Measurements from ENCODE around the gene CALML6.

The CALML6 gene

DNA sequence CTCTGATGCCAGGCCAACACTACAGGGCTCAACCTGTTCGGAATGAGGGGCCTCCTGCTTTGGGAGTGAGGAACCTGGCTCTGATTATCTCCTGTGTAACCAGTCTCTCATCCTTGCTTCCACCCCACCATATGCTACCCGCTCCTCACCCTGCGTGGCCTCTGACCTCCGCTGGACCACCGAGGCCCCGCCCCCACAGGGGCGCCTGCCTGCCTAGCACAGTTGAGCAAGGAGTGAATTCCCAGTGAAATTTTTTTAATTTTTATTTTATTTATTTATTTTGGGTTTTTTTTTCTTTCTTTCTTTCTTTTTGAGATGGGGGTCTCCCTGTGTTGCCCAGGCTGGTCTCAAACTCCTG lies 22.3 kb upstream of the CALML6 start:
- no peak for DNase-seq

DNA sequence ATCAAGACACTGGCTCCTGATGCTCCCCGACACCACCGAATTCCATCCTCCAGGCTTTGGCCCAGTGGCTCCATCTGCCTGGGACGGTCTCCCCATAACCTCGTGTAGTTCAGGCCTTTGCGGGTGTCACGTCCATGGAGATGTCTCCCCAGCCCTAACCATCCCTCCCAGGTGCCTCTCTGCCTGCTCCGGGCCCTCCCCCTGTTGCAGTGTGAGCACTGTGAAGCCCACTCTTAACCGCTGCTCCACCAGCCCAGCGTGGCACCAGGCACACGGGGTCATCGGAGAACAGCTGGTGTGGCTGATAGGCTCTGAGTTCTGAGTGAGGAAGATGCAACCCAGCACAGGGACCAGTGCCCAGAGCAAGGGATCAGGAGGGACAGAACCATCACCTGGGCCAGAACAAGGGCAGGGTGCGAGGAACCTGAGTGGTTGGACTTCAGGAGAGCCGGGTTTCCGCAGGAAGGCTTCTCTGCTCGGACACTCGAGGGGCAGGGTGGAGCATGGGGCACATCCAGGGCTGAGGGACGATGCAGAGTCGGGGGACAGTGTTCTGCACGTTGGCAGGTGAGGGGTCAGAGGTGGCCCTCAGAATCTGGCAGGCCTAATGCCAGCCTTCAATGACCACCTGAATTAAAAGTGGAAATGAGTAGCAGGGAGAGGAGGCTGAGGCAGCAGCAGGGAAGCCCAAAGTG lies 21.6 kb upstream of the CALML6 start:
- no peak for DNase-seq

DNA sequence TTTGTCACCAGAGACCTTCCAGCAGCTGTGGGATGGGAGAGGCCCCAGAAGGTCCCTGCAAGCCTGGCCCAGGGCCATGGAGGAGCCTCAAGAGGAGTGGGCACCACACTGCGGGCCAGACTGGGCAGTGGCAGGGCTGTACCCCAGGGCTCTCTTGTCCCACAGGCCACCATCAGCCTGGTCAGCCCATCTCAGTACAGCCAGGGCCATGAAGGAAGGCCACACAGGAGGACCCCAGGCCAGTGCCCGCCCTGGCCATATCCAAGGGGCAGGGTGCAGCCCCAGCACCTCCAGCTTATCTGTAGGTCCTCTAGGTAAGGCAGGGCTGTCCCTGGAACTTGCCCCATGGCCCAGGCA lies 21.1 kb upstream of the CALML6 start:
- no peak for DNase-seq

DNA sequence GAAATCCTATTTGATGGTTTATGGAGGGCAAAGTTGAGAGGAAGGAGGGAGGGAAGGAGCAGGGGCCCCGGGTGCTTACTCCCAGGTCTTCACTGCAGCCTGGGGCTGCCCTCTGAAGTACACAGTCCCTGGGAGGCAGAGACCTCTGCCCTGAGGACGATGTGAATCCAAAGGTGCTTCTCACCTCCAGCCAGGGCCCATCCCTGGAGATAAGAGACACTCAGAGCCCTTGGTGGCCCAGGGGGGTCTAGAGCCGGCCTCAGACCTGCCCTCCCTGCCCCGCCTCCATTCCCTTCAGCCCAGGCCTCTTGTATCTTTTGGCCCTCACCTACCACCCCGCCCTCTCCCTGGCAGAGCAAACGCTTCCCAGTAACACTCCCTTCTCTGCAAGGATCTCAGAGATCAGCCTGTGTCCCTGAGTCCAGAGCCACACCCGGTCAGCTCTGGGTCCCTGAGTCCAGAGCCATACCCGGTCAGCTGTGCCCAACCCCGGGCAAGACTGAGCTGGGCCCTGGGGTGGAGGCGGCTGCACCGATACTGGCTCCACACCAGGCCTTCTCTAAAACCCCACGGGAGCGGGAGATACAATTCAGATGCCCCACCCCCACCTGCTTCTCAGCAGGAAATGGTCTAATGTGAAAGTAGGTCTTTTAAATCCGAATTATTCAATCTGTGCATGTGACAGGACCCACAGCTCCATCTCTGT lies 20.6 kb upstream of the CALML6 start:
- DNase-seq: no peak

DNA sequence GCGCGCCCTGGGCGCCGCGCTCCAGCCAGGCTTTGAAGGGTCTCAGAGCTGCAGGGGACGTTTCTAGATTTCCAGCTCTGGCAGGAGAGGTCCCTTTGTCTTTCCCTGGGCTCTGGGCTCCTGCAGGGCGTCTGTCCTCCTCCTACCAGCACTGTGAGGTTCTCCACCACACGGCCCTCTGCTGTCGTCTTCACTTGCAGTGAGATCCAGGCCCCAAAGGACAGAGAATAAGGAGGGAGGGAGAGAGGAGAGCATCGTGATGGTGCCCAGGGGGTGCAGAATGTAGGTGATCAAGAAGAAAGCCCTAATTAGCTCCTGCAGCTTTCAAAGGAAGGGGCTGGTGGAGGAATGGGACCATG lies 20.0 kb upstream of the CALML6 start:
- no peak for DNase-seq

DNA sequence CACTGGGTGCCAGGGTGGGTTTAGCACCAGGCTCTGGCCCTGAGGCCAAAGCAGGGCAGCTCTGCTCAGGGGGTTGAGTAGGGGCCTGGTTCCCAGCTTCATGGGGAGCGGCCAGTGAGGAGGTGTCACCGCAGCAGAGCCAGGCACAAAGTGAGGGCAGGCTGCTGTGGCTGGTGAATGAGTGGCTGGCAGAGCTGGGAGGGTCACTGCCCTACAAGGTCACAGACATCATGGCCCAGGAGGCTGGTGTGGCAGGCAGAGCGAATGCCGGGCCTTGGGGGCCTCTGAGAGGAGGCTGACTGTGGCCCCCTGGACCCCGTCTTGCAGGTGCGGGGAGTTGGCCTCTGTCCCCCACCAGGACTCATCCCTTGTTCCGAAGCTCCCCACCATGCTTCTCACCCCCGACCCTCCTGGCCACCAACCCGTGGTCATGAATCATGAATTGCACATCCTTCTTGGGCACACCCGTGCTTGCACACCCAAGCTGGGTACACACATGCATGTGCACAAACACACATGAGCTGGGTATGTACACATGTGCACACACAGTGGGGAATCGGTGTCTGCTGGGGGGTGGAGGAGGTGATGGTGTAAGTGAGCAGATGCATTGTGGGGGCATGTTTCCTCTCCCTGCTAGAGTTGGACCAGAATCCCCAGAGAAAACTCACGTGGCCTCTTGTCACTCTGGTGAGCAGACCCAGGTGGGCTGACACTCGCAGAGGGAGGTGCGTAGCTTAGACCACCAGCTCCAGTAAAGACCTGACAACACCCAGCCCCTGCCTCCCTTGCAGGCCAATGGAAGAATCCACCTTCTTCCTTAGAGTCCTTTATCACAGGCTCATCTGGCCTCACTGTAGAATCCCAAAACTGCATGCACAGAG lies 19.4 kb upstream of the CALML6 start:
- no peak for DNase-seq

DNA sequence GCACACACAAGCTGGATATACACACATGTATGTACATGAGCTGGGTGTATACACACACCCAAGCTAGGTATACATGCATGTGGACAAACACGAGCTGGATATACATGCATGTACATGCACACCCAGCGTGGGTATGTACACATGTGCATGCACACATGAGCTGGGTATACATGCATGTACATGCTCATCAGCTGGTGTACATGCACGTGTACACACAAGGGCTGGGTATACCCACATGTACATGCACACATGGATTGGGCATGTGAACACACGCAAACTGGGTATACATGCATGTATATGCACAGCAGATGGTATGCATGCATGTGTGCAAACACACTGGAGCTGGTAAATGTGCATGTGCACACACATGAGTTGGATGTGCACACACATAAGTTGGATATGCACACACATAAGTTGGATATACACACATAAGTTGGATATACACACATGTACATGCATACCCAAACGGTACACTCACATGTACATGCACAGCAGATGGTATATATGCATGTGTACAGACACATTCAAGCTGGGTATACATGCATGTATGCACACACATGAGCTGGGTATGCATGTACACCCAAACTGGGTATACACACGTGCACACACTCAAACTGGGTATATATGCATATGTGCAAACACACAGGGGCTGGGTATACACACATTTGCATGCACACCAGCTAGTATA lies 16.7 kb upstream of the CALML6 start:
- no peak for DNase-seq

DNA sequence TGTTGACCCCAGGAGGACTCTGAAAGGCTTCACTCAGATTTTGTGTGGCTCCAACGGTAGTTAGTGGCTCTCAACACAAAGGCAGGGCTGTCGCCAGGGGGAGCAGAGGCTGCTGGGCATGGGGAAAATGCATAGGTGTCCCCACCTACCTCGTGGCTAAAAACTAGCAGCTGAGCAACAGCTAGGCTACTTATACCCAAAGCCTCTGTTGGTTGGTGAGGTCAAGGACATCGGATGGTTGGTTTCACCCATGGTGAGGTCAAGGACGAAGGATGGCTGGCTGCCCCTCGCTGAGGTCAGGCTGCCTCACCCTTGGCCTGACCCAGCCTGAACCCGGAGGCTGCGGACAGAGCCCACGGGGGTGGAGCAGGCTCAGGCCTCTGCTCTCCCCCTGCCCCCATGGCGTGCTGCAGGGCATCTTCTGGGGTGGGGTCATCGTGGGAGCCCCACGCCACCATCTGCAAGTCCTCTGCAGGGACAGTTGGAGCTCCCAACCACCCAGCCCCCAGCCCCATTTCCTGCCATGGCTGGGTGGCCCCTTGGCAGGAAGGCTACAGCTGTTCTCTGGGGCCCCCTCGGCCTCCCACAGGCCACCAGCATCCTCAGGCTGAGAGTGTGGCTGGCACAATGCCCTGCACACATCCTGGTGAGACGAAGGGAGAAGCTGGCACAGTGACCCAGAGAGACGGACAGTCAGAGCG lies 15.6 kb upstream of the CALML6 start:
- no peak for DNase-seq

DNA sequence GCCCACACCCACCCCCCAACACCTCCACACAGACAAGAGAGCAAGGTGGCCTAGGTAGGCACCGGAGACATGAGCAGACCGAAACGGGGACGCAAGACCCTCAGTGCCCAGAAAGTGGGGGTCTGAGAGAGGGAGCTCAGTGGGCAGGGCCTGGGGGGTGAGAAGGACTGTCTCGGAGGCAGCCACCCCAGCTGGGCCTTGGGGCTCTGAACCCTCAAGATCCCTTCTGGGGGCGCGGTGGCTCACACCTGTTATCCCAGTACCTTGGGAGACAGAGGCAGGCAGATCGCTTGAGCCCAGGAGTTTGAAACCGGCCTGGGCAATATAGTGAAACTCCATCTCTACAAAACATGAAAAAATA lies 15.1 kb upstream of the CALML6 start:
- no peak for DNase-seq

DNA sequence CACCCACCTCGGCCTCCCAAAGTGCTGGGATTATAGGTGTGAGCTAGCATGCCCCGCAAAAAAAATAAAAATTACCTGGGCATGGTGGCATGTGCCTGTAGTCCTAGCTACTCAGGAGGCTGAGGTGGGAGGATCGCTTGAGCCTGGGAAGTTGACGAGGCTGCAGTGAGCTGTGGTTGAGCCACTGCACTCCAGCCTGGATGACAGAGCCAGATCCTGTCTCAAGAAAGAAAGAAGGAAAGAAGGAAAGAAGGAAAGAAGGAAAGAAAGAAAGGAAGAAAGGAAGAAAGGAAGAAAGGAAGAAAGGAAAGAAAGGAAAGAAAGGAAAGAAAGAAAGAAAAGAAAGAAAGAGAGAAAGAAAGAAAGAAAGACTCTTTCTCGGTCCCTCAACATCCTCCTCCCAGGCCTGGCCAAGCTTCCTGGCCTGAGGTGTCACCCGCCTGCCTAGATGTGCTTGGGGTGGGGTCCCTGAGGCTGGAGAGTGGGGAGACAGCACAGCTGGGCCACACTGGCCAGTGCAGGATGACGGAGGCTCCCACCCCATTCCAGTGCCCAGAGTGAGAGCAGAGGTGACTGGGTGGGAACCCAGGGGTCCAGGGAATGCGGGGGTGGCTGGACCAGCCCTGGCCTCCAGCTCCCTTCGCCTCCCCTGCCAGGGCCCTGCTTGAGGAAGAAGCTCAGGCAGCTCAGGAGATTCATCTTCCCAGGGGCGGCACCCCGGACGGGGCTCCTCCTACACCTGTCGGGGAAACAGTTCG lies 14.0 kb upstream of the CALML6 start:
- DNase-seq: no peak

DNA sequence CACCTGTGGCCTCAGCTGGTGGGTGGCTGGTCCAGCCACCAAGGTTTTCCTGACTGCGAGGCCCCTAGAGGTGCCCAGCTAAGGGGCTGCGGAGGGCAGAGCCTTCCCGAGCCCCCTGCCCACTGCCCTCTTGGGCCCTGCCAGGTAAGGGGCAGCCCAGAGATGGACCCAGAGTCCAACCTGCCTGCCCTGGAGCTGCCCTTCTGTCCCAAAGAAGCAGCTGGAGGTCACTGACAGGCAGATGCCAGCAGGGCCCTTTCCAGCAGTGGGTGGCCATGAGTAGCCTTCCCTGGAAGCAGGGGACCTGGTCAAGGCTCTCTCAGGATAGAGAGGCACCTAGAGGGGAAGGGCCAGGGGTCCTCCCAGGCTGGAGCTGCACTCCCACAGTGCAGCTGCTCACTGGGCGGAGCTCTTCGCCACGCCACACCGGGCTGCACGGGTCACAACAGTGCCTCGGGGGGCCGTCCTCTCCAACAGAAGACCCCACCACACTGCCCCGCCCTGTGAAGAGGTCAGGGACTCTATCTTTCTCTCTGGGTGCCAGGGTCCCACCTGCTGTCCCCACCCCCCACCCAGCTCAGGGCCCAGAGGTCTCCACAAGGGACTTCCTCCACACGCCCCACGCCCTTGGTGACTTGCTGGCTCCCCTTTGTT lies 13.3 kb upstream of the CALML6 start:
- no peak for DNase-seq

DNA sequence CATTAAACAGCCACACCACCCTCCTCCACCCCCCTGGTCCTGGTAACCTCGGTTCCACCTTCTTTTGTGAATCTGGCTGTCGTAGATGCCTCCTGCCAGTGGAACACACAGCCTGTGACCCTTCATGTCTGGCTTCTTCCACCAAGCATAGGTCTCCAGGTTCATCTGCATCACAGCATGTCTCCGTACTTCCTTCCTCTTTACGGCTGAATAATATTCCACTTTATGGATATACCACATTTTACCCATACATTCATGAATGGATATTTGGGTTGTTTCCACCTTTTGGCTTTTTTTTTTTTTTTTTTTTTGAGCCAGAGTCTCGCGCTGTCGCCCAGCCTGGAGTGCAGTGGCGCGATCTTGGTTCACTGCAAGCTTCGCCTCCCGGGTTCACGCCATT lies 11.8 kb upstream of the CALML6 start:
- no peak for DNase-seq

DNA sequence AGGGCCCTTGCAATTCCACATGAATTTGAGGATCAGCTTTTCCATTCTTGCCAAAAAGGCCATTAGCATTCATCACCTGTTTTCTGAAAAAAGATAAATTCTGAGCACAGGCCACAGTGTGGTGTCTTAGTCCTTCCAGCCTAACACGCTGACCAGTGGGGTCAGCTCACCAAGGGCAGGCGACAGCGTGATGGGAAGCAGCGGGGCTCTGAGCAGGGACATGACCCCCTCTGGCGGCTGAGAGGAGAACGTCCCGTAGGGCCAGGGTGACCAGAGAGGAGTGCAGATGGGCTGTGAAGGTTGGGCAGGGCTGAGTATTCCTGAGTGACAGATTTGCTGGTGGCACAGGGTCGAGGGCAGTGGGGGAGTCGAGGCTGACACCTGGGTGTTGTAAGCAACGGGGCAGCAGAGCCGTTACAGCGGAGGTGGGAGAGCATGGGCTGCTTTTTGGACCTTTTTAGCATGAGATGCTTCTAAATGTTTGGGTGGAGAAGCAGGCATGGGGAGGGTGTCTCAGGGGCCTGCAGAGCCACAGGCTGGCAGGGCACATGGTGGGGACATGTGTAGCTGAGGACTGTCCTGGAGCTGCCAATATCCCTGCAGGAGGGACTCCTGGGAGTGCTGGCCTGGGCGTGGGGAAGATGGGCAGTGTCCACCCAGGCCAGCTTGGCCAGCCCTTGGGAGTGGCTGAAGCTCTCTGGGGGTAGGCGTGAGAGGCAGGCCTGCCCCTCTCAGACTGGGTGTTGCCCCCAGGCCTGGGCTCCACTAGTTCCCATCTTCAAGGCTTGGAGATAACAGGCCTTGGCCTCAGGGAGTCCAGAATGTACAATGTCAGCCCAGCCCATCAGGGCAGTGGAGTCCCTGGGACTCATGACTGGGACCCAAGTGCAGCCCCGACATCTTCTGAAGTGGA lies 8.6 kb upstream of the CALML6 start:
- DNase-seq: peak; percentile 80

DNA sequence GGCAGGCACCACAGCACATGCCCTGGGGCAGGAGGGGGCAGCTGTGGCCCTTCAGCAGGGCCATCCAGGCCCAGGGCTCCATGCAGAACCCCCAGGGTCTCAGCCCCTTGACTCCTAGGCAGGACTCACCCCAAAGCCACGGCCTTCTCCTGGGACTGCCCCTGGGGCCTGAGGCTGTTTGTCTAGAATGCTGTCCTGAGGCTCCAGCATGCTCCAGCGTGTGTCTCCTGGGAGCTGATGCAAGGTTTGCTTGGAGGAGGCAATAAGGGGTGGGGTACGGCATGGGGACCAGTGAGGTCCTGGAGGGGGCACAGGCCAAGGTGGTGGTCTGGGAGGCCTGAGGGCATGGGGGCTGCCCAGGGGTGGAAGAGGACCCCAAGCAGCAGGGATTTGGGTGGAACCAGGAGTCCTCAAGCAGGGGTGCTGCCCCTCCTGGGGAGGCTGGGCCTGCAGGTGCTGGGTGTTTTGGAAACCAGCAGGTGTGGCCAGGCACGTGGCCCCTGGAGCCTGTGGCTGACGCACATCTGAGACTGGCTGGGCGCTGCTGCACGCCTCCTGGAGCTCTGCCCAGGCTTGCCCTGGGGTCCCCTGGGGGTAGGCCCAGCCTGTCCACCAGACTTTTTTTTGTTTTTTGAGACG lies 7.8 kb upstream of the CALML6 start:
- DNase-seq: no peak

DNA sequence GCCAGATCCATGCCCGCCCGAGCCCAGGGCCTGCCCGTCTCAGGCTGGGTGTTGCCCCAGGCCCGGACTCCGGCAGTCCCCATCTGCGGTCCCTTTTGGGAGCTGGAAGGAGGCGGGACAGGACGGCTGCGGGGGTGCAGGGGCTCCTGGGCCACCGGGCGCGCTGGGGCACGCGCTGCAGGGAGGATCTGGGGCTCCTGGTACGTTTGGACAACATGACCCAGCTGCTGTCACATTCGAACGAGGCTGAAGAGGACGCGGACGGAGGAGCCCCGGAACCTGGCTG lies 6.6 kb upstream of the CALML6 start:
- no peak for DNase-seq

DNA sequence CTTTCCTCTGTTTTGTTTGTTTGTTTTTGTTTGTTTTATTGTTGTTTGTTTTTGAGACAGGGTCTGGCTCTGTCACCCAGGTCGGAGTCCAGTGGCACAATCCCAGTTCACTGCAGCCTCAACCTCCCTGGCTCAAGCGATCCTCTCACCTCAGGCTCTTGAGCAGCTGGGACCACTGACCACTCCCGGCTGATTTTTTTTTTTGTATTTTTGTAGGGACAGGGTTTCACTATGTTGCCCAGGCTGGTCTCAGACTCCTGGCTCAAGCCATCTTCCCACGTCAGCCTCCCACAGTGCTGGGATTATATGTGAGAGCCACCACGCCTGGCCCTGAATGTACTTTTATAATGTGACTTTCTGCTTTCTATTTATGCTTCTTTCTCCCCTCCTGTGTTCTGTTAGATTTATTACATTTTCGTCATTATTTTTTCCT lies 5.0 kb upstream of the CALML6 start:
- no peak for DNase-seq

DNA sequence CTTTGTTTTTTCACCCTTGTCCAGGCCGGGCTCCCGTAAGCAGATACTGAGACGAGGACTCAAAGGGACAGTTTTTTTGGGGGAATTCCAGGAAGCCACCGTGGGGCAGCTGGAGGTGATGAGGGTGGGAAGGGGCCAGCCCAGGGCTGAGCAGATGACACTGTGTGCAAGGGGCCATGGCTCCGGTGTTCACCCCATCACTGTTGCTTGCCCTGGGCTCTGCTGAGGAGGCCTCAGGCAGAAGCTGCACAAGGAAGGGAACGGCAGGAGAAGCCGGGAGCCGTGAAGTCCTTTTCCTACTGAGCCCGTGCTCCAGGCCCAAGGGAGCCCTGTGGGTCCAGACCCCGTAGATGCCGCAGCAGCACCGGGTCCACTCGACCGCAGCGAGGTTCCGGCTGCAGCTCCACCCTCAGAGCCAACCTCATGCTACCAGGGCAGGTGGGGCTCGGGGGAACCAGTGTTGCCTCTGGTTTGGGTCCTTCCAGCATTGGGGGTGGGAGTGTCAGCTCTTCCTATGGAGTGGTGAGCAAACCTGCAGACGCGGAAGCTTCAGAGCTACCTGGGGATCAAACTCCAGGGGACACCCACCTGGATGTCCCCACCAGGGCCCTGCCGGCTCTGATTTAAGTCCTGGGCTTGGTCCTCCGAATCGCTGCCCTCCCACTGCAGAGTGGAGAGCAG lies 4.3 kb upstream of the CALML6 start:
- no peak for DNase-seq

DNA sequence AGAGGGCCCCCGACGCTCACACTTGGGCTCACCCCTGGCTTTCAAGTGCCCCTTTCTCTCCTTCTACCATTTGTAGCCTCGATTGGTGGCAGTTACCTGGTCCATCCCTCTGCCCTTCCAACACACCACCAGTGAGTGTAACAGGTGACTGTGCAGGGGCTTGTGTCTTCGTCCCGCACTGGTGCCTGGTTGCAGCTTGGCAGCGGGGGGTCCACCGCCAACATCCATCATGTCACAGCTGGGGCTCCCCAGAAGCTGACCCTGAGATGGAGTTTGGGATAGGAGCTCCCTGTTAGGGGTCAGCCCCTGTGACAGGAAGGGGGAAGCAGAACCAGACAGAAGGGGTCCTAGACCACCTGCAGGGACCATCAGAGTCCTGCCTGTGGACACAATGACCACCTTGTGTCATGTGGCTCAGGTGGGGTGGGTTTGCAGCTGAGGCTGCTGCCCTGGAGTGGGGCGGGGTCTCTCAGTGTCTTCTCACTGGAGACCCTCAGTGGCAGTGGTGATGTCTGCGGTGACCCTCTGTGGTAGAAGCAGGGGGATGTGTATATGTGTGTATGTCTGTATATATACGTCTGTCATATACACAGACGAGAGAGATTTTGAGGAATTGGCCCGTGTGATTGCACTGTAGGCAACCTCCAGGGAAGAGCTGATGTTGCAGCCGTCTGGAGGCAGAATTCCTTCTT lies 3.6 kb upstream of the CALML6 start:
- DNase-seq: no peak

Data from activated CD4-positive, alpha-beta T cell treated with anti-CD3 and anti-CD28 coated beads, Interleukin-10, Interleukin-2, amounts not matched to agents 100 ng/mL and 50 ng/mL, durations not matched to agents 16 hours and 8 hours (primary cell).